GM19455 (cell line): ENCODE data around the gene ETNK1.

ENCODE experiments used
- ATAC-seq: cut with Tn5 transposase; IDR thresholded peaks from one replicate; pipeline ENCODE4 v1.9.1; 2021; ENCODE audit not compliant: unreplicated experiment

Gene ETNK1

GRCh38 chr12:22631863-22632463 lies 7.0 kb downstream of the ETNK1 start:
- no peak for ATAC-seq

GRCh38 chr12:22634883-22635282 lies 9.9 kb downstream of the ETNK1 start:
- ATAC-seq: no peak

- no peak for ATAC-seq
These were observed 10.8 kb downstream of the ETNK1 start for GRCh38 chr12:22635812-22636211.

GRCh38 chr12:22640851-22641250 lies 15.9 kb downstream of the ETNK1 start:
- no peak for ATAC-seq

GRCh38 chr12:22641353-22642053 lies 16.5 kb downstream of the ETNK1 start:
- ATAC-seq: no peak

GRCh38 chr12:22648668-22649067 lies 23.7 kb downstream of the ETNK1 start:
- no peak for ATAC-seq

GRCh38 chr12:22653075-22653474 lies 28.1 kb downstream of the ETNK1 start:
- ATAC-seq: no peak

- ATAC-seq: no peak
These were observed 28.8 kb downstream of the ETNK1 start for GRCh38 chr12:22653791-22654190.

- ATAC-seq: no peak
These were observed 31.4 kb downstream of the ETNK1 start for GRCh38 chr12:22656376-22656775.

- ATAC-seq: no peak
These were observed 31.9 kb downstream of the ETNK1 start for GRCh38 chr12:22656831-22657230.

GRCh38 chr12:22657538-22657937 lies 32.6 kb downstream of the ETNK1 start:
- no peak for ATAC-seq

- no peak for ATAC-seq
These were observed 33.2 kb downstream of the ETNK1 start for GRCh38 chr12:22658214-22658613.

GRCh38 chr12:22662356-22662755 lies 37.4 kb downstream of the ETNK1 start:
- no peak for ATAC-seq

GRCh38 chr12:22665476-22665875 lies 40.5 kb downstream of the ETNK1 start:
- no peak for ATAC-seq

GRCh38 chr12:22667122-22667521 lies 42.2 kb downstream of the ETNK1 start:
- ATAC-seq: no peak

- ATAC-seq: no peak
These were observed 43.5 kb downstream of the ETNK1 start for GRCh38 chr12:22668441-22668840.

GRCh38 chr12:22670762-22671161 lies 45.8 kb downstream of the ETNK1 start:
- ATAC-seq: no peak

- no peak for ATAC-seq
These were observed 48.0 kb downstream of the ETNK1 start for GRCh38 chr12:22672951-22673350.

- ATAC-seq: no peak
These were observed 53.0 kb downstream of the ETNK1 start for GRCh38 chr12:22677781-22678574.

- ATAC-seq: no peak
These were observed 57.7 kb downstream of the ETNK1 start for GRCh38 chr12:22682663-22683062.

GRCh38 chr12:22683131-22683530 lies 58.2 kb downstream of the ETNK1 start:
- ATAC-seq: no peak
